ENCODE data around the gene PPP6R3.

PPP6R3 gene

GRCh38 chr11:68610452-68611116 lies 150.0 kb downstream of the PPP6R3 start:
- H3K4me3 ChIP-seq (ENCODE audit: low read depth in 1 of 2, low read length in 2 of 2) = no peak overlapping the region
- H3K4me2 ChIP-seq (ENCODE audit: insufficient read depth, low read length) = no peak overlapping the region
- no peaks in the 10 kb centered on the region for H3K4me1 ChIP-seq (ENCODE audit: insufficient read depth, low read length)
- no peaks in the 10 kb centered on the region for H3K27me3 ChIP-seq (ENCODE audit: insufficient read depth, low read length, poor library complexity)
- peaks cover 17% of the 10 kb centered on the region; the same call in 1 of the 2 replicates for H4K20me1 ChIP-seq (ENCODE audit: insufficient read depth, low read length)
- ATAC-seq (ENCODE audit: insufficient read depth, low read depth) (no peak), DNase-seq (no peak)
- H3K9ac ChIP-seq (ENCODE audit: low read depth, low read length) = no peak overlapping the region
- H3K79me2 ChIP-seq (ENCODE audit: insufficient read depth, low read length) = no peaks in the 10 kb centered on the region
- H3K36me3 ChIP-seq (ENCODE audit: insufficient read depth, low read length) = peaks cover 98% of the 10 kb centered on the region
- H3K9me3 ChIP-seq (ENCODE audit: insufficient read depth, low read length, severe bottlenecking) = no peaks in the 10 kb centered on the region
- H3K27ac ChIP-seq (ENCODE audit: low read length) = no peak overlapping the region
- no peak overlapping the region for H2AFZ ChIP-seq (ENCODE audit: low read depth, low read length)
- peak; percentile 45 for TF ChIP-seq CTCF (IDR thresholded peaks at IDR 0.05; ENCODE audit: borderline replicate concordance, extremely low read depth, low read length, poor library complexity, severe bottlenecking)
- TF ChIP-seq EZH2 (IDR thresholded peaks at IDR 0.05; ENCODE audit: borderline replicate concordance, low read depth, low read length, severe bottlenecking) = no peak

DNA sequence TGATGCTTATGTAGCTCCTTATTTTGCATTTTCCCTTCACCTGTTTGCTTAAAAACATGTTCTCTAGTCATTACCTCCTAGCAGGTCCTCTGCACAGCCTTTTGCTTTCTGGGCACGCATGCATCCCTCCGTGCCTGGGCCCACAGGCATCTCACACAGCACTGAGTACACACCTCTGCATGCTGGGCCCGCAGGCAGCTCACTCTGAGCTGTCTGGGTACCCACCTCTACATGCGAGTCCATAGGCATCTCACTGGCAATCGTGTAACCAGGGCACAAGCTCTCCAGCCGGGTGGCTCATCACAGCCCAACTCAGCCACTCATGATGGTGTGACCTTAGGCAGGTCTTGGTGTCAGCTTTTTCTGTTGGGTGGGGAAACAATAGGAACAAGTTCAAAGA lies 155.1 kb downstream of the PPP6R3 start:
- Histone ChIP-seq H3K9me3 (ENCODE audit: insufficient read depth, low read length, severe bottlenecking) (no peaks in the 10 kb centered on the region), H3K4me1 (ENCODE audit: insufficient read depth, low read length) (no peaks in the 10 kb centered on the region), H3K9ac (ENCODE audit: low read depth, low read length) (no peak overlapping the region), H2AFZ (ENCODE audit: low read depth, low read length) (no peak overlapping the region), H3K27me3 (ENCODE audit: insufficient read depth, low read length, poor library complexity) (no peaks in the 10 kb centered on the region), H3K36me3 (ENCODE audit: insufficient read depth, low read length) (peaks cover 50% of the 10 kb centered on the region), H3K4me2 (ENCODE audit: insufficient read depth, low read length) (no peak overlapping the region), H3K4me3 (ENCODE audit: low read depth in 1 of 2, low read length in 2 of 2) (no peak overlapping the region), H3K27ac (ENCODE audit: low read length) (no peak overlapping the region), H4K20me1 (ENCODE audit: insufficient read depth, low read length) (peaks cover 16% of the 10 kb centered on the region; the same call in 1 of the 2 replicates), H3K79me2 (ENCODE audit: insufficient read depth, low read length) (no peaks in the 10 kb centered on the region)
- no peak for DNase-seq
- TF ChIP-seq EZH2 (IDR thresholded peaks at IDR 0.05; ENCODE audit: borderline replicate concordance, low read depth, low read length, severe bottlenecking) (no peak), CTCF (IDR thresholded peaks at IDR 0.05; ENCODE audit: borderline replicate concordance, extremely low read depth, low read length, poor library complexity, severe bottlenecking) (no peak)
- ATAC-seq (ENCODE audit: insufficient read depth, low read depth) = 0 out of 3 replicates have a peak, but pooled peaks have one; percentile 13

DNA sequence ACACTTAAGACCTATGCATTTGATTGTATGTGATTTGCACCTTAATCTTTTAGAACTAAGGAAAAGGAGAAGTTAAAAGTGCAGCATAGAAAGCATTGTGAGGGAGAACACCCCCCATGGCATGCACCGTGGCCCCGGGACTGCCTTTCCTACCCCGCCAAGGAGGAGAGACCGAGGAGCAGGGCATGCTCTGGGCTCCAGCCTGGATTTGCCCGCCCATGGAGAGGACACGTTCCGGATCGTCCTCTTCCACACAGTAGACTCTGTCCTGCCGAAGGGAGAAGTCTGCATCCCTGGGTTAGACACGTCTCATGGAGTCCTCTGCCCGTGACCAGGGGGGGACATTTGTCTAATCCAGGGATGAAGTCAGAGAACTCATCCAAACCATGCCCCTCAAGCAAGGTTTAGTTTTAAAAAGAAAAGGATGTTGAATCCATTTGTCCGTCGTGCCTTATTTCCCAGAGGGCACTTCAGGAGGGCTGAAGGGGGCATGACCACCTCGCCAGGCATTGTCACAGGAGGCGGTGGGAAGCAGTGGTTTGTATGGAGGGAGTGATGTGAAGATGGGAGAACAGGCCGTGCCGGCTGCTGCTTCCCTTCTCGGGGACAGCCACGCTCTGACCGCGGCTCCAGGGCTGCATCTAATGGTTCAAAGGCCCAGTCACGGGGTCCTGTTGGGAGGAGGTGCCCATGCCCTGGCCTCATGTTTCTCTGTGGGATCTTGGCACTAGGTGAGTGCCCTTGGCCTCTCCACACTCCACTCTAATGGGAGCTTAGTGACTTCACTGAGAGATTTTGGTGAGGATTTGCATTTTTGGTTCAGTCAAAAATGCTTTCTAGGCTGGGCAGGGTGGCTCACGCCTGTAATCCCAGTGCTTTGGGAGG lies 157.6 kb downstream of the PPP6R3 start:
- Histone ChIP-seq H3K4me2 (ENCODE audit: insufficient read depth, low read length) (no peak overlapping the region), H3K79me2 (ENCODE audit: insufficient read depth, low read length) (no peaks in the 10 kb centered on the region), H4K20me1 (ENCODE audit: insufficient read depth, low read length) (0 out of 2 replicates have a peak, but pooled peaks cover 10% of the 10 kb centered on the region), H3K27ac (ENCODE audit: low read length) (no peak overlapping the region), H3K4me3 (ENCODE audit: low read depth in 1 of 2, low read length in 2 of 2) (no peak overlapping the region), H3K4me1 (ENCODE audit: insufficient read depth, low read length) (no peaks in the 10 kb centered on the region), H3K27me3 (ENCODE audit: insufficient read depth, low read length, poor library complexity) (no peaks in the 10 kb centered on the region), H3K36me3 (ENCODE audit: insufficient read depth, low read length) (peaks cover 25% of the 10 kb centered on the region), H3K9ac (ENCODE audit: low read depth, low read length) (no peak overlapping the region), H2AFZ (ENCODE audit: low read depth, low read length) (no peak overlapping the region), H3K9me3 (ENCODE audit: insufficient read depth, low read length, severe bottlenecking) (no peaks in the 10 kb centered on the region)
- peak; percentile 36; the same call in 2 of the 3 replicates for ATAC-seq (ENCODE audit: insufficient read depth, low read depth)
- TF ChIP-seq EZH2 (IDR thresholded peaks at IDR 0.05; ENCODE audit: borderline replicate concordance, low read depth, low read length, severe bottlenecking) = no peak
- no peak for TF ChIP-seq CTCF (IDR thresholded peaks at IDR 0.05; ENCODE audit: borderline replicate concordance, extremely low read depth, low read length, poor library complexity, severe bottlenecking)
- no peak for DNase-seq
